Activated gamma-delta T cell treated with Interleukin-2 at 50 U/mL for 16 hours (primary cell): ENCODE measurements around the gene NRG3.

Experiments
- DNase-seq: peaks from one replicate; pipeline ENCODE4 v3.0.0-alpha.2; 2020

The NRG3 gene

DNA sequence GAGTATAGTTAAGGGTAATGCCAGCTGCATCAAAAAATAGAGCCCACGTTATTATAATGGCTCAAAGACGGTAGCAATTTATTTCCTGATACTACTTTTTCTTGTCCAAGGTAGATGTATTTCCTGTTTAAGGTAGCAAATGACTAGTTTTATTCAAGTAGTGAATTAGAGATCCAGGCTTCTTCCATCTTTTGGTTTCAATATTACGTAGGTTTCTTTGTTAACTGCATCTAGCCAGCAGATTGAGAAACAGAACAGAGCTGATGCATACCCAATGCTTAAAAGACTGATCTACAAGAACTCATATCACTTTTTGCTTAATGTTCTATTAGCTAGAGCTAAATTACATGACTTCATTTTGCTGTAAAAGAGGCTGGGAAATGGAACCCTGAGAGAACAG is 992.1 kb downstream of the NRG3 start:
- no peak for DNase-seq

DNA sequence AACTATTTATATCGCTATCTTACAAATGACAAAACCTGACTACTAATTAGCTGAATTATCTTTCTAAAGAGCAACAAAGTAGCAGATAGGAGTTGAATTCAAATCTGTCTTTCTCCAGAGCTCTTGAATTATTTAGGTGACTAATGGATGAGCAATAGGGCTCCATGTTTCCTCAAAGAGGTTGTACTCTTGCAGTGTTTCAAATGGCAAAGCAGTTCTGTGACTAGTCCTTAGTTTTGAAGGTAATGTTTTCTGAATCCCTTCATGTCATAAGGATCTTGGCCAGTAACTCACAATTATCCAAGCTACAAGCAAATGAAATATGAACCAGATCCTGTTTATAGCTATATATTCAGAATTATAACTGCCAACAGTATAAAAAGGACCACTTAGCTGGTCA is 999.7 kb downstream of the NRG3 start:
- DNase-seq, result no peak

DNA sequence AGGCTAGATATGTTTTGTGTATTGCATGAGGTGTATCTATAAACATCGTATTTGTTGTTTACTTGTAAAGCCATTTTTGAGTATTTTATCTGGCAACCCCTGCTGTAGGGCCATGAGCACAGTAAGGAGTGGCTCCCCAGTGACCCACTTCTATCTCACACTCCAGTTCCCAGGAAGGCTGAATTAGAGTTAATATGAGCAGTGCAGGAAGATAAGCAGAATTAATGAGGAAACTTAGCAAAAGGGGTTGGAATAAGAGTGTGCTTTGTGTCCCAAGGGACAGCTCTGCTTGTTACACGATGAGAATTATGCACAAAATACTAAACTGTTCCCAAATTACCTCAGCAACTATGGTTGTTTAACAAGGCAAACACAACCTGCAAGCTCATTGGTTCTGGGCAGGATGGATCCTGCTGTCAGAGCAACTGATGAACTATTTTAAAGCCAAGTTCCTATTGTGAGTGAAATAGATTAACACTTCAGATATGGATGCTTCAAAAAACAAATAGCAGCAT is 1005.8 kb downstream of the NRG3 start:
- no peak for DNase-seq

- DNase-seq, result no peak
Measured at GRCh38 chr10:82882722-82883121, 1007.7 kb downstream of the NRG3 start.

GRCh38 chr10:82883603-82884002 is 1008.6 kb downstream of the NRG3 start:
- DNase-seq, result no peak

DNA sequence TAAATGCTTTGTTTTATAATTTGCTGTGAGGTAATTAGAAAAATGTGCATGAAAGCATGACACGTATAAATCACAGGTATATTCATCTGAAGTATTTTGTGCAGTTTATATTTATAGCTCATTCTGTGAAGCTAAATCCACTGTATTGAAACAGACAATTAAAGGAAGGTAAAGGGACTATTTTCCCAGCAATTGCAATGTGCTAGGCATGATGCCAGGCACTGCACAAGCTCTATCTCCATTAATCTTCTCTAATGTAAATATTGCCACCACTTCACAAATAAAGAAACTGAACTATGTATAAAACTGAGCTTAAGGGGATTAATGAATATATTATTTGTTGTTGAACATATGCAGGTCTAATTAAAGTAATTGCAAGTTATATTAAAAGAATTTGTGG is 1012.5 kb downstream of the NRG3 start:
- DNase-seq, result no peak

GRCh38 chr10:82888809-82889455 is 1013.9 kb downstream of the NRG3 start:
- no peak for DNase-seq

DNA sequence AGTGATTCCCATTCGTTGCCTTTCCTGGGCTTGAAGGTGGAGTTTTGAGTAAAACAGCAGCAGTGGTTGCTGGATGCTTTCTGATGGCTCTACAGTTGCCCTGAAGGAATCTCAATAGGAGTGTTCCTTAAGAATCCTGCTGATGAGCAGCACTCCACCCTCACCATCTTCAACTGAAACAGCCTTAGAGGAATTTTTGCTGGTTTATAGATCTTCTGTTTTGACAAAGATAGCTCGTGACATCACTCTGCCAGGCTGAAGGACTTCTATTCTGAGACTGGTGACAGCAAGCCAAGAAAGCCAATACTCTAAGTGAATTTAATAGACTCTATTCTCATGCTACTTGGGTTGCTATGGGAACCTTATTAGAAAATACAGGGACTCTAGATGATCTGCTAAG is 1014.7 kb downstream of the NRG3 start:
- no peak for DNase-seq

- no peak for DNase-seq
Measured at GRCh38 chr10:82890573-82890972, 1015.6 kb downstream of the NRG3 start.

- DNase-seq, result no peak
Measured at GRCh38 chr10:82908096-82908495, 1033.1 kb downstream of the NRG3 start.

GRCh38 chr10:82908751-82909150 is 1033.8 kb downstream of the NRG3 start:
- DNase-seq, result no peak

GRCh38 chr10:82910301-82910700 is 1035.3 kb downstream of the NRG3 start:
- no peak for DNase-seq

GRCh38 chr10:82914655-82915136 is 1039.7 kb downstream of the NRG3 start:
- DNase-seq, result no peak

DNA sequence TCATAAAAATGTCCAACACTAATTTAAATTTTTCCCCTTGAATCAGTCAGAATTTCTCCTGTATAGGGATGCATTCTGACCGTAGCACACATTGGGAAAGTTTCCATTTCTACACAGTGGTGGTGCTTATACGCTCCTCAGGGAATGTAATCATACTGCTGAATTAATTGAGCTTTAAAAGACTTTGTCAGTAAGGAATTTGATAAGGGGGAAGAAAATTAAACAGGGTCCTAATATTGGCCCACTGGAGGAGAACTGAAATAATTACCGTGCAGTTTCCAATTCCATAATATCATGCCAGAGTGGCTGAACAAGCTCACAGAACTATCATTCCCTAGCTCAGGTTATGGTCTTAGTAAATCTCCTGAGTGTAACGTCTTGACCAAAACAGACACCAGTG is 1041.9 kb downstream of the NRG3 start:
- DNase-seq, result no peak

GRCh38 chr10:82918022-82918421 is 1043.0 kb downstream of the NRG3 start:
- no peak for DNase-seq

DNA sequence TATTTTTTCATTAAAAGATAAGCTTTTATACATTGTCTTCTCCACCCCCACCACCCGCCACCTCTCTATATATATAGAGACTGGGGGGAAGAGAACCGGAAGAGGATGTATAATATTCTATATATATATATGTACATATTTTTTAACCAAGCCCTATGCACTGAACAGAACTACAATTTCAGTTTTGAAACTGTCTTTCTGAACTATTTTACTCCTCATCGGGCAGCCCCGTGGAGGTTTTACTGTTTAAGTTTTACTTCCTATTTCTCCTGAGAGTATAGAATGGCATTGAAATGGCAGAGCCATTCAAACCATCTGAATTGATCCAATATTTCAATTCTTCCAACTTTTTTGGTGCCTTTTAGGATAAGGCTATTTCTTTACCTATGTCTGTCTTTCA is 1047.1 kb downstream of the NRG3 start:
- DNase-seq, result no peak

GRCh38 chr10:82922755-82923154 is 1047.8 kb downstream of the NRG3 start:
- no peak for DNase-seq

DNA sequence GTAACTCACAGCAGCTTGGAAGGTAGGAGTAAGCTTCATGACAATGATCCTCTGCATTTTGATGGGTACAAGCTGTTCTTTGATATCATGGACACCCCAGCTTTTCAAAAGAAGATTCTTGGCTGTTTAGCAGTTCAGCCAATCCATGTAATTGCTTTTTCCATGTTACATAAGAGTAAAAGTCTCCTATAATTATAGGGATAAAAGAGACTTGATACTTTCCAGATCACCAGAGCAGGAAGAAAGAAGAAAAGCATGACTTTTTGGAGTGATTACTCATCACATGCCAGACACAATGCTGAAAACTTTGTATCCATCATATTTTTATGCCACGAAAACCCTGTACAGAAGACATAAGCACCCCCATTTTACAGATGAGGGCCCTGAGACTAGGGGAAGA is 1049.7 kb downstream of the NRG3 start:
- DNase-seq, result no peak

DNA sequence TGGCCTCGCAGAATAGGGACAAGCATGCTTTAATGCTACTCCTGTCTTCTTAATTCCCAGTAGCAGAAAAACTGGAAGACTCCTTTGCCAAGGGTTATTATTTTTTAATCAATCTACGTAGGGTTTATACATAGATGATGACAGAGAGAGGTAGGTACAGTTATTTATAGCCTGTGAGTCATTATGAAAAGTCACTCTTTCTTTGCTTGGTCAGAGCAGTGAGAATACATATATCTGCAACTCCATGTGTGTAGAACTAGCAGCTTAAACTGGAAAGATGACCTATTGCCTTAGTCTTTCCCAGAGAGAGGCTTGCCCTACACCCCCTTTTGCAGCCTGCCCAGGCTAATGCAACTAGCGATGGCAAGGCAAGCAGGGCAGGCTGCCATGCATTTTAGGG is 1050.6 kb downstream of the NRG3 start:
- DNase-seq, result no peak

- DNase-seq, result no peak
Measured at GRCh38 chr10:82932451-82932850, 1057.5 kb downstream of the NRG3 start.

DNA sequence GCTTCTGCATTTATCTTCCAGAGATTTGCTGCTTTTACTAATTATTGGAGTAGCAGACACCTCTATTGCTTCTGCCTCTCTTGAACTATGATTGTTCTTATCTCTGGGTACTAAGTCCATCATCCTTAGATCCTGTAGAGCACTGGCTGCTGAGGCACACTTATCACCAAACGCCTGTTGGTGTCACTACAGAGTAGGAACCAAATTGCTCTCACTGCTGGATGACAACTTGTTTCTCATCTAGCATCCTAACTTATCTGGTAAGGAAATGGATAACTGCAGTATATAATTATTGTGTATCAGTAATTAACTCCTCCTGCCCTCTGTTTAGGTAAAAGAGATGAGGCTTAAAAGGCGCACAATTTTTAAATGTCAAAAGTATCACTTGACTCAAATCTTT is 1059.4 kb downstream of the NRG3 start:
- DNase-seq, result no peak

- DNase-seq, result no peak
Measured at GRCh38 chr10:82934947-82935346, 1060.0 kb downstream of the NRG3 start.

DNA sequence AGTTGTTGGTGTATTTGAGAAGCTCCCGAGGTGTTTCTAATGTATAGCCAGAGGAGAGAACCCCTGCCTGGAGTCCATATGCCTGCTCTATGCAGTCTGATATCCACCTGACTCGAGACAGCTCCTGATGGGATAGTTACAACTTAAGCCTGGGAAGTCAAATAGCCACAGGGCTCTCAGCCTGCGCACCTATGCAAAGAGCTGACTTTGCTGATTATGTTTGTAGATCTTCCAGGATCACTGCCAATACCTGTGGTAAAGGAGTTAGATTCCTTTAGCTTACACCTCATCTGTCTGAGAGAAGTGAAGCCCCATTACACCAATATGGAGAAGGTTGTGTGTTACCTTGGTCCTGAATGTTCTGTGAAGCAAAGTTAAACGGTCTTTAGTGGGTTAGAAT is 1063.3 kb downstream of the NRG3 start:
- DNase-seq, result no peak

DNA sequence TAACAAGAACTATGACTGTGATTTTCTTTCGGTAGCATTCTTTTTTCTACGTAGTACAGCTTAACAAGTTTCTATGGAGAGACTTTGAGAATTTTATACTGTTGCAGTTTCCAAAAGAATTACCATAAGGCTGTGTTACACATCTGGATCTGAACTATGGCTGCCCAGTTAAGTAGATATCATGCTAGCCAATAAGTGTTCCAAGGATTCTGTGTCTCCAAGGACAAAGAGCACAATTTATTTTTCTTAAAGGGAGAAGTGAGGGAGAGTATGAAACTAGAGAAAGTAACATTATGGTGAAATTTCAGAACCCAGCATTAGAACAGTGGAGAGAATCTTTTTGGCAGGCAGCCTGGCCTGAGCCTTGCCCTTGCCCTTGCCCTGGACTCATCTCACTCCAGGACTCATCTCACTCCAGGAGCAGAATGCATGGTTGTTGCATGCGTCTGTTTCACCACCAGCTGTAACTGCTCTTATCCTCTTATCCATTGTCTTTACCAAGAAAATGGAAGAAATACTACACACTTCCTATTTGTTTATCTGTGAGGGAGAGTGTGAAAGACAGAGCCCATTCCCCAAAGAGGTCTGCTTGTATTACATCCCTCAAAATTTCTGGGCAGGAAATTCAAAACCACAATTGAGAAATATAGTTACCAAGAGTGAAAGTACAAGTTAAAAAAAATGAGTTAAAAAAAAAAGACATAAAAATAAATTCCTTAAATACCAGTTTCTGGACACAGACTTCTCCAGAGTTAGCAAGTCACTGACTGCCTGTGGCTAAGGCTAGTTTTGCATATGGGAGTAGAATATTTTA is 1067.5 kb downstream of the NRG3 start:
- no peak for DNase-seq
